HL-60 (cell line): ENCODE measurements around the gene ZBED4.

Experiments used
- CTCF ChIP-seq: IDR thresholded peaks from one replicate; pipeline ENCODE4 v1.5.1; 2011; ENCODE audit warnings: low read length, control low read depth, inconsistent platforms; ENCODE audit not compliant: insufficient read depth
- REST ChIP-seq: IDR thresholded peaks from 2 replicates; pipeline ENCODE4 v1.6.1; 2012; ENCODE audit warnings: low read depth; ENCODE audit not compliant: insufficient replicate concordance
- SPI1 ChIP-seq: IDR thresholded peaks from 2 replicates; pipeline ENCODE4 v1.6.1; 2012; ENCODE audit warnings: low read depth, mild to moderate bottlenecking, borderline replicate concordance

- TF ChIP-seq REST (peak; percentile 89), CTCF (no peak), SPI1 (no peak)
Measured at GRCh38 chr22:49915610-49916009, 62.0 kb downstream of the ZBED4 start.
